ENCODE measurements around the gene PIP5KL1. TPM values are rescaled to one million over a fixed set of nuclear protein-coding genes. Genes with fewer than 3 reads are reported as not detected.

Gene PIP5KL1
- total and polyA plus RNA-seq, 2 experiments from 2014 or later: 13.4 to 19.5 TPM

DNA sequence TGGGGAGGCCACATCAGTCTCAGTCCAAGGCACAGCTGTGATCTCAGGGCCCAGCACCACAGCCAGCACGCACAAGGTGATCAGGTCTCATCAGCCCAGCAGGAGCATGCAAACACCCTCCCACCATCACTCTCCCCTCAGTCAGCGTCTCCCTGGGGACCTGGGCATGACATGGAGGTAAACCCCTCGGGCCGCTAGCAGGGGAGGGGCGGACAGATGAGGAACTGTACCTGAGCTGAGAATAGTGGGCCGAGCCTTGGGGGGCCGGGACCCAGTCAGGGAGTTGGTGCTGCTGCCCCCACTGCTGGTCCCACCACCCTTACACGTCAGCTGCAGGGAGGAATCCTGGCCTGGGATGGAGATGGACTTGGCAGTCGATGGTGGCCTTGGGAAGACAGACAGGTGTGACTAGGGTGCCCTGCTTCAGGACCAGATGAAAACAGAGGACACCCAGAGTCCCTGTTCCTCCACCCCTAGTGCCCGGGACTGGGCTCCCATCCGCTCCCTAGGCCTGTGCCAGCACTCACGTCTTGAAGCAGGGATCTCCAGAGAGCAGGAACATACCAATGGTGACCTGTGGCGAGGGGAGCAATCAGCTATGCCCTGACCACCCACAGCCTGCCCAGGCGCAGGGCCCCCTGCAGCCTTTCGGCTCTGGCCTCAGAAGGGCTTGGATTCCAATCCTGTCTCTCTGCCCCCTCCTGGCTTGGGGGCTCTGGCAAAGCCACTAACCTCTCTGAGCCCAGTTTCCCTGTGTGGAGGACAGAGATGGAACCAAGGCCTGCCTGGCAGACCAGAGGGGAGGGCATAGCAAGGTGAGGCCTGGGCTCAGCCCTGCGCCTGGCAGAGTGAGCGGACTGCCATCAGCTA lies 17.5 kb upstream of the PIP5KL1 start:
- H4K20me1 ChIP-seq (replicated peaks; ENCODE audit: insufficient read depth): peaks cover 9% of the 10 kb centered on the region
- DNase-seq (ENCODE audit: low spot score) (no peak), ATAC-seq (no peak)
- Mint-ChIP-seq H3K27ac (0 out of 2 replicates have a peak overlapping the region, but pooled peaks have one; percentile 44), H3K4me1 (peaks cover 13% of the 10 kb centered on the region), H3K4me3 (no peak overlapping the region), H3K36me3 (ENCODE audit: low read depth) (peaks cover 32% of the 10 kb centered on the region), H3K9me3 (no peaks in the 10 kb centered on the region), H3K27me3 (ENCODE audit: insufficient read depth, low read depth, poor library complexity) (peaks cover 16% of the 10 kb centered on the region)
- no peak overlapping the region for H2AFZ ChIP-seq
- H3K4me2 ChIP-seq: no peak overlapping the region
- no peaks in the 10 kb centered on the region for H3K9me2 ChIP-seq (ENCODE audit: insufficient read depth)
- no peaks in the 10 kb centered on the region for H3K36me3 ChIP-seq (ENCODE audit: insufficient read depth)
- TF ChIP-seq JUNB (IDR thresholded peaks at IDR 0.05; ENCODE audit: unreplicated experiment): no peak
- no peak for TF ChIP-seq EZH2 (IDR thresholded peaks at IDR 0.05; ENCODE audit: low read depth, unreplicated experiment)
- TF ChIP-seq, protein P1, sequence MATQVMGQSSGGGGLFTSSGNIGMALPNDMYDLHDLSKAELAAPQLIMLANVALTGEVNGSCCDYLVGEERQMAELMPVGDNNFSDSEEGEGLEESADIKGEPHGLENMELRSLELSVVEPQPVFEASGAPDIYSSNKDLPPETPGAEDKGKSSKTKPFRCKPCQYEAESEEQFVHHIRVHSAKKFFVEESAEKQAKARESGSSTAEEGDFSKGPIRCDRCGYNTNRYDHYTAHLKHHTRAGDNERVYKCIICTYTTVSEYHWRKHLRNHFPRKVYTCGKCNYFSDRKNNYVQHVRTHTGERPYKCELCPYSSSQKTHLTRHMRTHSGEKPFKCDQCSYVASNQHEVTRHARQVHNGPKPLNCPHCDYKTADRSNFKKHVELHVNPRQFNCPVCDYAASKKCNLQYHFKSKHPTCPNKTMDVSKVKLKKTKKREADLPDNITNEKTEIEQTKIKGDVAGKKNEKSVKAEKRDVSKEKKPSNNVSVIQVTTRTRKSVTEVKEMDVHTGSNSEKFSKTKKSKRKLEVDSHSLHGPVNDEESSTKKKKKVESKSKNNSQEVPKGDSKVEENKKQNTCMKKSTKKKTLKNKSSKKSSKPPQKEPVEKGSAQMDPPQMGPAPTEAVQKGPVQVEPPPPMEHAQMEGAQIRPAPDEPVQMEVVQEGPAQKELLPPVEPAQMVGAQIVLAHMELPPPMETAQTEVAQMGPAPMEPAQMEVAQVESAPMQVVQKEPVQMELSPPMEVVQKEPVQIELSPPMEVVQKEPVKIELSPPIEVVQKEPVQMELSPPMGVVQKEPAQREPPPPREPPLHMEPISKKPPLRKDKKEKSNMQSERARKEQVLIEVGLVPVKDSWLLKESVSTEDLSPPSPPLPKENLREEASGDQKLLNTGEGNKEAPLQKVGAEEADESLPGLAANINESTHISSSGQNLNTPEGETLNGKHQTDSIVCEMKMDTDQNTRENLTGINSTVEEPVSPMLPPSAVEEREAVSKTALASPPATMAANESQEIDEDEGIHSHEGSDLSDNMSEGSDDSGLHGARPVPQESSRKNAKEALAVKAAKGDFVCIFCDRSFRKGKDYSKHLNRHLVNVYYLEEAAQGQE (IDR thresholded peaks at IDR 0.05; ENCODE audit: unreplicated experiment): no peak
- TF ChIP-seq ZNF331 (CRISPR knock-in tag; IDR thresholded peaks at IDR 0.05; ENCODE audit: low read depth): no peak
- TF ChIP-seq, protein P2, sequence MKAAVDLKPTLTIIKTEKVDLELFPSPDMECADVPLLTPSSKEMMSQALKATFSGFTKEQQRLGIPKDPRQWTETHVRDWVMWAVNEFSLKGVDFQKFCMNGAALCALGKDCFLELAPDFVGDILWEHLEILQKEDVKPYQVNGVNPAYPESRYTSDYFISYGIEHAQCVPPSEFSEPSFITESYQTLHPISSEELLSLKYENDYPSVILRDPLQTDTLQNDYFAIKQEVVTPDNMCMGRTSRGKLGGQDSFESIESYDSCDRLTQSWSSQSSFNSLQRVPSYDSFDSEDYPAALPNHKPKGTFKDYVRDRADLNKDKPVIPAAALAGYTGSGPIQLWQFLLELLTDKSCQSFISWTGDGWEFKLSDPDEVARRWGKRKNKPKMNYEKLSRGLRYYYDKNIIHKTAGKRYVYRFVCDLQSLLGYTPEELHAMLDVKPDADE (IDR thresholded peaks at IDR 0.05): no peak
- no peak for TF ChIP-seq ZNF114 (CRISPR knock-in tag; IDR thresholded peaks at IDR 0.05)
- no peak for TF ChIP-seq CREB1 (CRISPR knock-in tag; IDR thresholded peaks at IDR 0.05; ENCODE audit: low read depth)
- TF ChIP-seq, protein P3, sequence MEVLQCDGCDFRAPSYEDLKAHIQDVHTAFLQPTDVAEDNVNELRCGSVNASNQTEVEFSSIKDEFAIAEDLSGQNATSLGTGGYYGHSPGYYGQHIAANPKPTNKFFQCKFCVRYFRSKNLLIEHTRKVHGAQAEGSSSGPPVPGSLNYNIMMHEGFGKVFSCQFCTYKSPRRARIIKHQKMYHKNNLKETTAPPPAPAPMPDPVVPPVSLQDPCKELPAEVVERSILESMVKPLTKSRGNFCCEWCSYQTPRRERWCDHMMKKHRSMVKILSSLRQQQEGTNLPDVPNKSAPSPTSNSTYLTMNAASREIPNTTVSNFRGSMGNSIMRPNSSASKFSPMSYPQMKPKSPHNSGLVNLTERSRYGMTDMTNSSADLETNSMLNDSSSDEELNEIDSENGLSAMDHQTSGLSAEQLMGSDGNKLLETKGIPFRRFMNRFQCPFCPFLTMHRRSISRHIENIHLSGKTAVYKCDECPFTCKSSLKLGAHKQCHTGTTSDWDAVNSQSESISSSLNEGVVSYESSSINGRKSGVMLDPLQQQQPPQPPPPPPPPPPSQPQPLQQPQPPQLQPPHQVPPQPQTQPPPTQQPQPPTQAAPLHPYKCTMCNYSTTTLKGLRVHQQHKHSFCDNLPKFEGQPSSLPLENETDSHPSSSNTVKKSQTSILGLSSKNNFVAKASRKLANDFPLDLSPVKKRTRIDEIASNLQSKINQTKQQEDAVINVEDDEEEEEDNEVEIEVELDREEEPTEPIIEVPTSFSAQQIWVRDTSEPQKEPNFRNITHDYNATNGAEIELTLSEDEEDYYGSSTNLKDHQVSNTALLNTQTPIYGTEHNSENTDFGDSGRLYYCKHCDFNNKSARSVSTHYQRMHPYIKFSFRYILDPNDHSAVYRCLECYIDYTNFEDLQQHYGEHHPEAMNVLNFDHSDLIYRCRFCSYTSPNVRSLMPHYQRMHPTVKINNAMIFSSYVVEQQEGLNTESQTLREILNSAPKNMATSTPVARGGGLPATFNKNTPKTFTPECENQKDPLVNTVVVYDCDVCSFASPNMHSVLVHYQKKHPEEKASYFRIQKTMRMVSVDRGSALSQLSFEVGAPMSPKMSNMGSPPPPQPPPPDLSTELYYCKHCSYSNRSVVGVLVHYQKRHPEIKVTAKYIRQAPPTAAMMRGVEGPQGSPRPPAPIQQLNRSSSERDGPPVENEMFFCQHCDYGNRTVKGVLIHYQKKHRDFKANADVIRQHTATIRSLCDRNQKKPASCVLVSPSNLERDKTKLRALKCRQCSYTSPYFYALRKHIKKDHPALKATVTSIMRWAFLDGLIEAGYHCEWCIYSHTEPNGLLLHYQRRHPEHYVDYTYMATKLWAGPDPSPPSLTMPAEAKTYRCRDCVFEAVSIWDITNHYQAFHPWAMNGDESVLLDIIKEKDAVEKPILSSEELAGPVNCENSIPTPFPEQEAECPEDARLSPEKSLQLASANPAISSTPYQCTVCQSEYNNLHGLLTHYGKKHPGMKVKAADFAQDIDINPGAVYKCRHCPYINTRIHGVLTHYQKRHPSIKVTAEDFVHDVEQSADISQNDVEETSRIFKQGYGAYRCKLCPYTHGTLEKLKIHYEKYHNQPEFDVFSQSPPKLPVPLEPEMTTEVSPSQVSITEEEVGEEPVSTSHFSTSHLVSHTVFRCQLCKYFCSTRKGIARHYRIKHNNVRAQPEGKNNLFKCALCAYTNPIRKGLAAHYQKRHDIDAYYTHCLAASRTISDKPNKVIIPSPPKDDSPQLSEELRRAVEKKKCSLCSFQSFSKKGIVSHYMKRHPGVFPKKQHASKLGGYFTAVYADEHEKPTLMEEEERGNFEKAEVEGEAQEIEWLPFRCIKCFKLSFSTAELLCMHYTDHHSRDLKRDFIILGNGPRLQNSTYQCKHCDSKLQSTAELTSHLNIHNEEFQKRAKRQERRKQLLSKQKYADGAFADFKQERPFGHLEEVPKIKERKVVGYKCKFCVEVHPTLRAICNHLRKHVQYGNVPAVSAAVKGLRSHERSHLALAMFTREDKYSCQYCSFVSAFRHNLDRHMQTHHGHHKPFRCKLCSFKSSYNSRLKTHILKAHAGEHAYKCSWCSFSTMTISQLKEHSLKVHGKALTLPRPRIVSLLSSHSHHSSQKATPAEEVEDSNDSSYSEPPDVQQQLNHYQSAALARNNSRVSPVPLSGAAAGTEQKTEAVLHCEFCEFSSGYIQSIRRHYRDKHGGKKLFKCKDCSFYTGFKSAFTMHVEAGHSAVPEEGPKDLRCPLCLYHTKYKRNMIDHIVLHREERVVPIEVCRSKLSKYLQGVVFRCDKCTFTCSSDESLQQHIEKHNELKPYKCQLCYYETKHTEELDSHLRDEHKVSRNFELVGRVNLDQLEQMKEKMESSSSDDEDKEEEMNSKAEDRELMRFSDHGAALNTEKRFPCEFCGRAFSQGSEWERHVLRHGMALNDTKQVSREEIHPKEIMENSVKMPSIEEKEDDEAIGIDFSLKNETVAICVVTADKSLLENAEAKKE (CRISPR knock-in tag; IDR thresholded peaks at IDR 0.05): no peak
- no peak for TF ChIP-seq EZH2phosphoT487 (IDR thresholded peaks at IDR 0.05; ENCODE audit: unreplicated experiment)
- no peak for TF ChIP-seq STAT1 (IDR thresholded peaks at IDR 0.05; ENCODE audit: unreplicated experiment)
- TF ChIP-seq, protein P4, sequence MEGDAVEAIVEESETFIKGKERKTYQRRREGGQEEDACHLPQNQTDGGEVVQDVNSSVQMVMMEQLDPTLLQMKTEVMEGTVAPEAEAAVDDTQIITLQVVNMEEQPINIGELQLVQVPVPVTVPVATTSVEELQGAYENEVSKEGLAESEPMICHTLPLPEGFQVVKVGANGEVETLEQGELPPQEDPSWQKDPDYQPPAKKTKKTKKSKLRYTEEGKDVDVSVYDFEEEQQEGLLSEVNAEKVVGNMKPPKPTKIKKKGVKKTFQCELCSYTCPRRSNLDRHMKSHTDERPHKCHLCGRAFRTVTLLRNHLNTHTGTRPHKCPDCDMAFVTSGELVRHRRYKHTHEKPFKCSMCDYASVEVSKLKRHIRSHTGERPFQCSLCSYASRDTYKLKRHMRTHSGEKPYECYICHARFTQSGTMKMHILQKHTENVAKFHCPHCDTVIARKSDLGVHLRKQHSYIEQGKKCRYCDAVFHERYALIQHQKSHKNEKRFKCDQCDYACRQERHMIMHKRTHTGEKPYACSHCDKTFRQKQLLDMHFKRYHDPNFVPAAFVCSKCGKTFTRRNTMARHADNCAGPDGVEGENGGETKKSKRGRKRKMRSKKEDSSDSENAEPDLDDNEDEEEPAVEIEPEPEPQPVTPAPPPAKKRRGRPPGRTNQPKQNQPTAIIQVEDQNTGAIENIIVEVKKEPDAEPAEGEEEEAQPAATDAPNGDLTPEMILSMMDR (conservative IDR thresholded peaks at IDR 0.05; ENCODE audit: low read depth in 2 of 2): no peak
- TF ChIP-seq POLR2AphosphoS5 (IDR thresholded peaks at IDR 0.05; ENCODE audit: low read depth): no peak
- TF ChIP-seq NANOG (IDR thresholded peaks at IDR 0.05; ENCODE audit: borderline replicate concordance): no peak
- H3K4me1 ChIP-seq (ENCODE audit: insufficient read depth): peaks cover 8% of the 10 kb centered on the region
- no peaks in the 10 kb centered on the region for H3K27me3 ChIP-seq (ENCODE audit: insufficient read depth)
- no peak overlapping the region for H3K4me3 ChIP-seq
- H3F3A ChIP-seq (replicated peaks; ENCODE audit: low read depth): peaks cover 13% of the 10 kb centered on the region
- peaks cover 12% of the 10 kb centered on the region for H3K79me2 ChIP-seq (replicated peaks; ENCODE audit: insufficient read depth)
- H3K27ac ChIP-seq (ENCODE audit: low read depth): no peak overlapping the region
